GM03348 (cell line): ENCODE results near the gene CRYBB3.

Source experiments
- DNase-seq: peaks from one replicate; pipeline ENCODE4 v3.0.0; 2012; ENCODE audit warnings: low spot score

The CRYBB3 gene

DNA sequence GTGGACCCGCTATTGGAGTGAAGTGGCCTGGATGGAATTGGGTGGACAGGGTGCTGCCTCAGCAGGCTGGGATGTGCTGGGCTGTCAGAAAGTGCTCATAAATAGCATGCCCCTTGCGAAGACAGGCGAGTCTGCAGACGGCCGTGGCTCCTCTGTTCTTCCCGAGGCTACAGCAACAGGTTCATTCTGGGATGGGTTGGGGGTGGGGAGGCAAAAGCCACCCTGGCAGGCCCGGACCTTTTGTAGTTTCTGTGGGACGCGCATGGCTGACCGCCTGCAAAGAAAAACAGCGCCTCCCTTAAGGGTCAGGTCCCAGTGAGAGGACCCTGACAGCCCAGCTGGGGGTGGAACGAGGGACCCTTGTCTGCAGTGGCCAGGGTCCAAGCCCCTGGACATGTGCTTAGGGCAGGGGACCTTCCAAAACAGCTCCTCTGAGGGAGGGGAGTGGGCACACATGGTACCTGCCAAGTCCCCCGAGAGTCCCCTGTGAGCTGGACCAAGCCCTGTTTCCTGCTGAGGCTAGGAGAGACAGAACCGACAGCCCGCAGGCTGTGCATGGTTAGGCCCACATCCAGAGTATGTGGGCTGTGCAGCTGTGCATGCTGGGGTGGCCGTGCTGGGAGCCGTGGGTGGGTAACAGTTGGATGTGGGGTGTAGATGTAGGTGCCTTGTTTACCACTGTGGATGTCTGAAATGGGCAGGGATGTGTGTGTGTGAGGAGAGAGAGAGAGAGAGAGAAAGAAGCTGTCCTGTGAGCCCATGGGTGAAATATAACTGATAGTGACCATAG is at the start of gene CRYBB3:
Gene CRYBB3, plus strand, starts transcription at position 128 of the 790 bp plus-strand sequence. CDS start 1,539 bp downstream, outside the sequence.
- no peak for DNase-seq

DNA sequence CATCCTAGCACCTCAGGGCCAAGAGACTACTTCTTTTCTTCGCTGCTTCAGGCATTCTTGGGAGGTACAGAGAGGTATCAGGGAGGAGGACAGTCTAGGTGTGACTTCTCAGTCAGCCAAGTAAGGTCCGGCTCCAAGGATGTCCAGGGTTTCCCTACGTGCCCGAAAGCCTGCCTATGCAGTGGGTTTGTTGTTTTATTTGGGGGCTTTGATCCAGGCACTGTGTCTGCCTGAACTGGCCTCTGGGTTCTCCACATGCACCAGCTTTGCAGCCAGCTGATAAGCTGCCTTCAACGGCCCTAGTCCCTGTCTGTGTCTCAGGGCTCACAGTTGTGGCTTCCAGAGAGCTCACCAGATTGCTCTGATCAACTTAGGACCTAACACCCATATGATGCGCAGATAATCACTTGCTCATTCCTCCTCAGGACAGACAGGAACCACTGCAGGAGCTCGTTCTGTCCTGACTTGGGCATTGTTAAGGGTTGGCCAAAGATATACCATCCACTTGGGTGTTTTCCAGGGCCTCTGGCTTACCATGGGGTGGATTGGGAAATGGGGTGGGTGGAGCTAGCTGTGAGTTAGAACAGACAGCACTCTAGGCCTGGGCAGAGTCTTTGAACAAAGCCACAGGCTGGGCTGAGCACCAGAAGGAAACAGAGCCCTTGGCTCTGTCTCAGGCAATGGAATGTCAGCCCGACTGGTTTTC is 45.5 kb upstream of the CRYBB3 start:
- peak; percentile 70 for DNase-seq

DNA sequence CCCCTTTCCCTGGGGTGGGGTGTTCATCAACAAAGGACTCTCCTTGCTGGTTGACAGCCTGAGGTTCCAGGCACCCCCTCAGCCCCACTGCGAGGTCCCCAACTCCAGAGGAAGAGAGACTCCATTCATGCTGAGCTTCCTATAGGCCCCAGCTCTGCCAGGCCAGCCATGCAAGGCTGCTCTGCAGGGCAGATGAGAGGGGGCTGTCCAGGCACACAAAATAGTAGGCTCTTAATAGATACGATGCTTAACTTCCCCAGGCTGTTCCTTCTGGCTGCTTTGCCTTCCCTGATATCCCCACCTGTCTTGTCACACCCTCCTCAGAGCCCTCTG is 45.0 kb upstream of the CRYBB3 start:
- no peak for DNase-seq

DNA sequence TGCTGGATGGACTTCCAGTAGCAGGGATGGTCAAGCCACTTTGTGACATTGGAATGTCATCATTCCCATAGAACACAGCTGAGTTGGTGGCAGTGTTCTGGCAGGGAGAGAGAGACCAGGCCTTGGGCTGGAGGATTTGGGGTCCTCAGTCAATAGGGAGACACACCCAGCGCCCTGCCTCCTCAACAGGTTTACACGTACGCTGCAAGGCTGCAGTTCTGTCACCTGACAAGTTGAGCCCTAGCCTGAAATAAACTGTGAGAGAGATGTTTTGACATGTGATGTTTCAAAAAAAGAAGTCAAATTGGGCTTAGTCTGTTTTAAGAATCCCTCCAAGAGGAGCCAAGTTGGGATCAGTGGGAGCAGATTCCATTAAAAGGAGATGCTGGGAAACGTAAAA is 42.9 kb upstream of the CRYBB3 start:
- DNase-seq = no peak

DNA sequence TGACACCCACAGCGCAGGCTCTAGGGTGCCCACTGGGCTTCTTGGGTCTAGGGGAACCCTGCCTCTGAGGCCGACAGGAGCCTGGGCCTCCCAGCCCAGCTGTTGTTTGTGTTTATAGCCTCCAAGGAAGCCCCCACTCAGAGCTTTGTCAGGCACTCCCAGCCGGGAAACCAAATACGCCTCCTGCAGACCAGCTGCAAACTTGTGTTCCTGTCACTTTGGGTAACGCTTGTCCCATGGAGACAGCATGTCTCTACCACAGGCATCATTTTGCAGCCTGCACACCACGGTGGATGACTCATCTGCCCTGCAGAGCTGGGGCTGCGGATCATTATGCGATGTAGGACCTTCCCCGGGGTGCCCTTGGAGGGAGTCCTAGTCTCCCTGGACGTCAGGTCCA is 40.6 kb upstream of the CRYBB3 start:
- DNase-seq = no peak

DNA sequence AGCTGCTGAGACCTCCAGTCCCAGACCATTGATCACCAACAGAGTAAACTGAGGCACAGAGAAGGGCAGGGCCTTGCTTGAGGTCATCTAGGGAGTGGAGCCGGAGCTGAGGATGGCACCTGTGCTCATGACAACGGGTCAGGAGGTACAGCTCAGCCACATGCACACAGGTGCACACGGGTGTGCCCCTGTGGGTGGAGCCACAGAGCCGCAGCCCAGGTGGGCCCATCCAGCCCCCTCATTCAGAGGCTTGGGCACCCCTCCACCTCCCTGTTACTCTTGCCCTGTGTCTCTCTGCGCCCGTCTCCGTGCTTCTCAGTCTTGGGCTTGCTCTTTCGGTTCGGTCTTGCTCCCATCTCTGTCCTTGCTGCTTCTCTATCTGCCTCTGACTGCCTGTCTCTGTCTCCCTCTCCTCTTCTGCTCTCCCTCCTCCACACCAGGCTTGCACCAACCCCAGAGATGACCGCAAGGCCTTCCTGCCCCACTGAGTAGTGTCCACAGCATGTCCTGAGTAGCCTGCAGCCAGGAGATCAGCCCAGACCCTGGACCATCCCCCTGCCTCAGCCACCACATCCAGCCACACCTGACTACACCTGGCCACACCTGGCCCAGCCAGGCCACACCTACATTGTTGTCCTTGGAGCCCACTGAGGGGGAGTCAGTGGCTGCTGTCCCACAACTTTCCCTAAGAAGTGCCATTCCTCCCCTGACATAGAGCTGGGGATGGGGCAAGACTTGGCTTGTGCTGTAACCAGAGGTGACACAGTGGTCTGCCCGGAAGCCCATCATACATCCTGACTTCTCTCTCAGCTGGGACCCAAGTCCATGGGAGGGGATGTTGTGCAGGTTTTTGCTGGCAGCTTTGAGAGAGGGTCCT is 39.3 kb upstream of the CRYBB3 start:
- DNase-seq = no peak

DNA sequence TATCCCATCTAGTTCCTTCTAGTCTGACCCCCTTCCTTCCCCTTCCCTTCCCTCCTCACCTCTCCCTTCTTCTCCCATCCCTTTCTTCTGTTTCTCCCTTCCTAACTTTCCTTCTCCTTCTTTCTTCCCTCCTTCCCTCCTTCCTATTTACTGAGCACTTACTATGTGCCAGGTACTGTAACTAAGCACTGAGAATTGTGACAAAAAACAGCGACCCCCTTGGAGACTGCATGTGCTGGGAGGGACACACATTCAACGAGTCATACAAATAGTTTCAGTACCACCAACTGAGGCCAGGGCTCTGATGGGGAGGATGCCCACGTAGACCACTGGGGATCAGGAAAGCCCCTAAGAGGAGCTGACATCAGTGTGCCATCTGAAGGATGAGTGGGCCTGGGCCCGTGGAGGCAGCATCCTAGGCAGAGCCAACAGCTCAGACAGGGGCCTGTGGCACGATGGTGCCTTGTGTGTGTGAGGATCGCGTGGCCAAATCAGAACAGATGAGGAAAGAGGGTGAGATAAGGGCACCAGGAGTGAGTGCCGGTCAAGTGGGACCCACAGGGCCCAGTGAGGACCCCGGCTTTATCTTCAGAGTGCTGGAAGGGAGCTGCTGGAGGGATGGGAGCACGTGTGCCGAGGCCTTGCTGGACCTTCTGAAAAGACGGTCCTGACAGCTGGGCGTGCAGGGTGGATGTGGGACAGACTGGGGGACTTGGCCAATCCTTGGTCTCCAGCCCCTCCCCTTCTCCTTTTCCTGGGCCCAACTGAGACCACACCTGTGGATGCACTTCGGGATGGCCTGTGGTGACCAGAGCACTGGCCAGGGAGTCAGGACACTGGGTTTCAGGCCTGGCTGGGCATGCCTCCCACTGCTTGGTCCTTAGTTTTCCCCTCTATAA is 38.4 kb upstream of the CRYBB3 start:
- DNase-seq = no peak

DNA sequence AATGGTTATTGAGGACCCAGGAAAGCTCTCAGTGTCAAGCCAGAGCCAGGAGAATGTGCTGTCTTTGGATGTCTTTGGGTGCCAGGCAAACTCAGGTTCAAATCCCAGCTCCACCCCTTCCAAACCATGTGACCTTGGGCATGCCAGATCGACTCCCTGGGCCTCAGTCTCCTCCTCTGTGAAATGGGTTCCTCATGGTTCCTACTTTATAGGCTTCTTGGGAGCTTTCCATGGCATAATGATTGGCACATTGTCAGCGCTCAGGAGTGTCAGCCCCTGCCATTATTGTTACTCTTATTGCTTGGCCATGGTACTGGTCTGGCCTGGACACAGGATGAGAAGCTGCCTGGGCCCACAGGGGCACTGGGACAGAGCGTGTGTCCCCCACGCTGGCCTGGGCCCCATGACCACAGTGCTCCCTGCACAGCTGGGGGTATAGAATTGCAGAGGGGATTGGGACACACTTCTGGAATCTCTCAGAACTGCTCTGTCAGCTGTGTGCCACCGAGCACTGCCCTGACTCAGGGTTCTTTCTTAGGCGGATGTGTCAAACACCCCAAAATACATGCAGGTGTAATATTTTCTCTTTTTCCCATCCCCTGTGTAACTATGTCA is 37.6 kb upstream of the CRYBB3 start:
- DNase-seq = no peak

DNA sequence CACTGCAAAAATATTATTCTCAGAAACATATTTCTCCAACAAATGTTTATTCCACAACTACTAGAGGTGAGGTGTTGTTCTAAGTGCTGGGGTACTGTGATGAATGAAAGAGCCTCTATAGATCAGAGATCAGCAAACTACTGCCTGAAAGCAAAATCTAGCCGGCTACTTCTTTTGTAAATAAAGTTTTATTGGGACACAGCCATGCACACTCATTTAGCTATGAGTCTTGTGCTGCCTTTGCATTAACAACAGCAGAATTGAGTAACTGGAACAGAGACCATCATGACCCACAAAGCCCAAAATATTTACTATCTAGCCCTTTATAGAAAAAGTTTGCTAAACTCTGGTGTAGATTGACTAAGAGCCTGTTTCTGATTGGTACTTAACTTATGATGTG is 37.1 kb upstream of the CRYBB3 start:
- DNase-seq = no peak

DNA sequence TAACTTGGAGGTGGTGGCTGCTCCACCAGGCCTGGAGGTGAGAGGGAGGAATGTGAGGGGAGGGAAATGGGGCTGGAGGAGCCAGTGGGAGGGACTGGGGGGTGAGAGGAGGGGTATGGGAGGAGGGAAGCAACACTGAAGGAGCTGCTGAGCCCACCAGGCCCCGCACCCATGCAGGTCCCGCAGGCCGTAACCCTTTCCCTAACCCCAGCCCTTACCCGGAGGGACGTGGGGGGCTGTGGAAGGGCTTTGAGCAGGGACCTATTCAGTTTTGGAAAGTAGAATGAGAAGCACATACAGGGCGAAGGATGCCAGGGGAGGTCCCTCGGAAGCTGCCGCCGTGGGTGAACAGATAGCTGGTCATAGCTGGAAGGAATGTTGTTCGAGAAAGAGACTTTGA is 33.9 kb upstream of the CRYBB3 start:
- no peak for DNase-seq

DNA sequence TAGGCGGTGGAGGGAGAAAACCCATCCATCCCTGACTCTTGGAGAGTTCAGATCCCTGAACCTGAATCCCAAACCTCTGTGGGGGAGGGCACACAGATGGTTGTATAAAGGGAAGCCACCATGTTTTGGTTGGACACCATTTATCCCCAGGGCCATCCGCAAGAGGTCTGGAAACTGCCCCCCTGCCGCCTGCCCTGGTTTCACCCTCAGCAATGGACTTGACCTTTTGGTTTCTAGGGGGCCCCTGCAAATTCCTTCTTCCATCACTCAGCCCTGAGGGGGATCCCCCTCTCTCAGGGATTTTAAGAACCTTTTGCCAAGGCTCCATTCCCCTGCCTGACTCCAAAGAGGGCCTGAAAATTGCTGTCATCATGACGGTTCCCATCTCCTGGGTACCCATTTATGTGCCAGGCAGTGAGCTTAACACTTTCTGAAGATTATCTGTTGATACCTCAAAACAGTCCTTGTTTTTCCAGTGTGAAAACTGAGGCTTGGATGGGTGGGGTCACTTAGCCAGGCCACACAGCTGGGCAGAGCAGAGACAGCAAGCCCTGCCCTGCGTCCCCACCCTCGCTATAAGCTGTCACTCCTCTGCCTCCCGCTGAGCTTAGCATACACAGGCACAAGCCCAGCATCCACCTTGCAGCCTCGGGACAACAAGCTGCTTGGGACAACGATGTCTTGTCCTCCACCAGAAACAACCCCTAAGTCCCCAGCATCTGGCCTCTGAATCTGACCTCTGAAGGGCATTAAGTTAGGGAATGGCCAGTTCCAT is 33.2 kb upstream of the CRYBB3 start:
- DNase-seq = no peak

DNA sequence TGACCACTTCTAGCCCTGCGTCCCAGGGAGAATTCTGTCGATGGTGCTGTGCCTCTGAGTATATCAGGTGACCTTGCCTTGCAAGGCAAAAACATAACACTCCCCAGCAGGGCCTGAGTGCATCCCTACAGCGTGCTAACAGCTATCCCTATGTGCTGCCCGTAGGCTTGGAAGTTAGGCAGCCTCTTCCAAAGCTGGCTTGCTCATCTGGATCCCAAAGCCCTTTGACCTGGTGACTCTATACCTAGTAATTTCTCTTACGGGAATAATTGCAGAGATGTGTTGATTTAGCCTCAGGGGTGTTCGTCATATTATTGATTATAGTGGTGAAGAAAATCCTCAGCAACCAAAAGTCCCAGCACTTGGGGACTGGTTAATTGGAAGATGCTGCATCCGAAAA is 32.6 kb upstream of the CRYBB3 start:
- DNase-seq = no peak

DNA sequence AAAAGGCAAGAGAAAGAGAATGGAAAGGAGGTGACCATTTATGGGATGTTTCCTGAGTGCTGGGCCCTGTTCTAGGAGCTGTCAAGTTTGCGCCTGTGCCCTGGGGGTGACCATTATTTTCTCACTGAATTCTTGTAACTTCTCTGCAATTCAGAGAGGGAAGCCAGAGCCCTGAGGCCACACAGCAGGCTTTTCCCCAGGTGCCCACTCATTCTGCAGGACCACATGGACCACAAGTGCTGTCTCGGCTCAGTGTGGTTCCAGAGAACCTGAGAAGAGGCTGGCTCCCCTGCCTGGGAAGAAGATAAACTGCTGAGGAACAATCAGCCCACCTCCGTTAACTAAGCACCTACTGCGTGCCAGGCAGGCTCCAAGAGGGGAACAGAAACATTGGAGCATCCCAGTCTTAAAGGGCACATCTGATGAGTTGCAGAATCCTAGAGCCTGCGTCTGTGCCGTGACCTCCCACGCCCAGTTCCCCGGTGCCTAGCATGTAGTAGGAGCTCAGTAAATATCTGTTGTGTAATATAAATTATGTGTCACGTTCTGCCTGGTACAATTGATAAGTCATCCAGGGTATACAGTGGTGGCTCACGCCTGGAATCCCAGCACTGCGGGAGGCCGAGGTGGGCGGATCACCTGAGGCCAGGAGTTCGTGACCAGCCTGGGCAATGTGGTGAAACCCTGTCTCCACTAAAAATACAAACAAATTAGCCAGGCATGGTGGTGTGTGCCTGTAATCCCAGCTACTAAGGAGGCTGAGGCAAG is 31.6 kb upstream of the CRYBB3 start:
- no peak for DNase-seq

DNA sequence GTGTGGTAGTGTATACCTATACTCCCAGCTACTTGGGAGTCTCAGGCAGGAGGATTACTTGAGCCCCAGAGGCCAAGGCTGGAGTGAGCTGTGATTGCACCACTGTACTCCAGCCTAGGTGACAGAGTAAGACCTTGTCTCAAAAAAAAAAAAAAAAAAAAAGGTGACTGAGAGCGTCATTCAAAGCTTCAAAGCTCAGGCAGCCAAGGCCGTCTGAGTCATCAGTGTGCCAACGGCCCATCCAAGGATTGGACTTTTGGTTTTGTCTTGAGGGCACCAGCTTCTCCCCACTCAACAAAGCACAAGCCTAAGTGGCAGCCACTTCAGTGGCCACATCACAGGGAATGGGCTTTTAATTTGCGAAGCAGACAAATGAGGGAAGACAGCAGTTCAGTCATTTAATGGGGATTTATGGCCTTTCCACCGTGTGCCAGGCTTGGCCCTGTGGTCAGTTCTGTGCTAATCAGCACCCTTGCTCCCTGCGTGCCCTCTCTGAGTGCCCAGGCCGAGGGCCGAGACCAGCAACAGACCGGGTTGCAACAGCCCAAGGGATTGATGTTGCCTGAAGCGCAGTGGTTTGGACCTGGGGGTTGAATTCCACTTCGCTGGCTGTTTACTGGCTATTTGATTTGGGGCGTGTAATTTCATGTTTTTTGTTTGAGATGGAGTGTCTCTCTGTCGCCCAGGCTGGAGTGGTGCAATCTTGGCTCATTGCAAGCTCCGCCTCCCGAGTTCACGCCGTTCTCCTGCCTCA is 30.2 kb upstream of the CRYBB3 start:
- DNase-seq = no peak

DNA sequence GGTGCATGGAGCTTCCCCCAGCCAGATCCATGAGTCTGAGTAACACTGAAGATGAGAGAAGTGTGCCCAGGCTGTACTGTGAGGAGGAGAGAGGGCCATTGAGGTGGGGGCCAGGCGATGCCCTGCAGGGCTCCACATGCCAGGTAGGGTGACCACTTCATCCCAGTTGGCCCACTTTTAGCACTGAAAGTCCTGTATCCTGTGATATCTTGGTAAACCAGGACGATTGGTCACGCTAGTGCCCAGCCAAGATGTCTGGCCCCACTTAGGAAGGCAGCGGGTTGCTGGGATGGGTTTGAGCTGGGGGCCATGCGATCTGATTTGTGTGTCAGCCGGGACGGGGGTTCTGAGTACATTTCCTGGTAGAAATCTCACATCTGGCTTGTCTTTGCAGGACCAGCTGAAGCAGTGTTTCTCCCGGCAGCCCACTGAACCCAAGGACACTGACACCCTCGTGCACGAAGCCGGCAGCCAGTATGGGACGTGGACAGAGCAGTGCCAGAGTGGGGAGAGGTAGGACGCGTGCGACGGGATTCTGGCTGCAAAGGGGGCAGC is 29.2 kb upstream of the CRYBB3 start:
- no peak for DNase-seq

DNA sequence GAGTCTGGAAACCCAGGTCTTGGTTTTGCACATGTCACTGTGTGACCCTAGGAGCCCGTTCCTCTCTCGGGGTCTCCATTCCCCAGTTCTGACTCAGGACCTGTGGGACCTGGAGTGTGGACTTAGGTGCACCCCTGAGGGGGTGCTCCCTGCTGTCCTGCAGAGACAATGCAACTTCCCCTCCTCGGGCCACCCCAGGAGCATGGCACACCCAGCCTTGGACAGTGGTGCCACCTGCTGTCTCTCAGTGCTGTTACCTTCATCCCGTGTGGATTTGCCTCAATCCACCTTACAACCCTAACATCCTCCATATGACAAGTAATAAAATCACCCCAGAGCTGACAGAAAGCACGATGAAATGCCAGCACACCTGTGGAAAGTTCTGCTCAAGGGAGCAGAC is 27.5 kb upstream of the CRYBB3 start:
- no peak for DNase-seq

DNA sequence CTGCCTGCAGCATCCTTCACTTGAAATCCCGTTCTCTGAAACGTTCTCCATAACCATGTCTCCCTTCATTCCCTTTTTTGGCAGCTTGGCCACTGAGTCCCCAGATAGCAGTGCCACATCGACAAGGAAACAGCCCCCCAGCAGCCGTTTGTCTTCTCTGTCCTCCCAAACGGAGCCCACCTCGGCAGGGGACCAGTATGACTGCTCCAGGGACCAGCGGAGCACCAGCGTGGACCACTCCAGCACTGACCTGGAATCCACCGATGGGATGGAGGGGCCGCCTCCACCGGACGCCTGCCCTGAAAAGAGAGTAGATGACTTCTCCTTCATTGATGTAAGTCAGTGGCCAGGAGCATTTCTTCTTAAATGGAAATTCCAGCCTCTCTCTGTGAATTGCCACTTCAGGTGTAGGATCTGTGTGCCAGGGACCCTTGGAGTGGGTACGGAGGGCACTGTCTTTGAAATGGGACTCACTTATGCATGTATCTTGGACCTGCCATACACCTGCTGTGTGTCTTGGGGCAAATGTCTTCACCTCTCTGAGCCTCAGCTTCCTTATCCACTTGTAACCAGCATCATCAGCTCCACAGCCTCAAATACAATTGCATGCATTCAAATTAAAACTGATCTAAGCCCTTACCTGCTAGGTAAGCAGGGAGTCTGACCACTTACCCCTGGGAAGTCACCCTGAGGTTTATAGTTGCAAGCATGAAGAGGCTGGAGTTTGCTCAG is 25.3 kb upstream of the CRYBB3 start:
- DNase-seq = no peak

DNA sequence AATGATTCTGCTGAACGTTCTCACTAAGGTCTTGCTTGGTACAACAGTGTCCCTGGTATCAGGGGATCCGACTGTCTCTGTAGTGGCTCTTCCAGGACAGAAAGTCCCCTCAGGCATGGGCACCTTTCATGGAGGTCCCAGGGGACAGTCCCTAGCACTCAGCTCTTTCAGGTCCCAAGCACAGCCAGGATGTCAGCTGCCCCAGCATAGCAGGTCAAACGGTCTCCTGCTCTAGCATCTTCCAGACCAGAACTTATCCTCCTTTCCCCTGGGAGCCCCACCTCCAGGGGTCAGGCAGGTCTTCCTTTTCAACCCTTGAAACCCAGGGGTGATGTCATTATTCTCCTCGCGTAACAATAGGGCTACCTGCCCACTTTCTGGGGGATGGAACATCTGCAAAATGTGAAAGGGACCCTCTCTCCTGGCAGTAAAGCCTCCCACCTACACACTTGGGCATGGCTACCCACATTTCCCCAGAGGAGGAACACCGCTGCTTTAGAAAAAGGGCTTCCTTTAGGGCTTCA is 24.7 kb upstream of the CRYBB3 start:
- DNase-seq = no peak
